IMR-90 (cell line): ENCODE measurements around the gene COL4A1. TPM values are rescaled to one million over a fixed set of nuclear protein-coding genes. Genes with fewer than 3 reads are reported as not detected.

ENCODE experiments used
- ATAC-seq: fragments of 200-7000 bp; cut with Tn5 transposase; 2 replicates; pipeline ENCODE4 v1.9.1; 2020; ENCODE audit warnings: low read depth, mild to moderate bottlenecking, moderate library complexity
- BruUV-seq: library from RNA; stranded (reverse); fragments of 400-500 nt; replicated peaks from 2 replicates; lab custom pipeline; 2021; lab: Mats Ljungman, UMichigan
- CTCF ChIA-PET: fragments of 300-600 bp; formaldehyde crosslinking; extraction: SDS; loops from one replicate; lab custom pipeline; 2021; ENCODE audit warnings: antibody characterized with exemption; lab: Yijun Ruan, JAX
- POLR2A ChIA-PET: fragments of 300-600 bp; sonication (Branson Sonifier 250); formaldehyde crosslinking; loops from one replicate; lab custom pipeline; 2022; ENCODE audit warnings: antibody characterized with exemption; ENCODE audit not compliant: unreplicated experiment; lab: Charles Lee
- DNase-seq: peaks from one replicate; pipeline ENCODE4 v3.0.0; 2013
- H2AFZ ChIP-seq: replicated peaks from 2 replicates; pipeline ENCODE3; 2013; ENCODE audit warnings: low read length, mild to moderate bottlenecking; ENCODE audit not compliant: poor library complexity
- H2AK5ac ChIP-seq: 2 replicates; pipeline ENCODE4 v1.6.1; 2013; ENCODE audit warnings: low read depth, low read length, inconsistent platforms
- H2AK9ac ChIP-seq: replicated peaks from 2 replicates; pipeline ENCODE3; 2013; ENCODE audit warnings: mild to moderate bottlenecking, low read depth, low read length, moderate library complexity; ENCODE audit not compliant: poor library complexity
- H2BK120ac ChIP-seq: 2 replicates; pipeline ENCODE4 v1.6.1; 2013; ENCODE audit warnings: low read depth, low read length, inconsistent platforms
- H2BK15ac ChIP-seq: 3 replicates; pipeline ENCODE4 v1.6.1; 2013; ENCODE audit warnings: low read depth, low read length, inconsistent platforms
- H2BK20ac ChIP-seq: 2 replicates; pipeline ENCODE4 v1.6.1; 2013; ENCODE audit warnings: low read depth, mild to moderate bottlenecking, inconsistent platforms, low read length, moderate library complexity
- H2BK5ac ChIP-seq: 2 replicates; pipeline ENCODE4 v1.6.1; 2013; ENCODE audit warnings: mild to moderate bottlenecking, low read depth, low read length, inconsistent platforms; ENCODE audit not compliant: poor library complexity, severe bottlenecking
- H3K14ac ChIP-seq: replicated peaks from 2 replicates; pipeline ENCODE4 v1.6.1; 2013; ENCODE audit warnings: low read depth, low read length, inconsistent platforms
- H3K18ac ChIP-seq: 2 replicates; pipeline ENCODE4 v1.6.1; 2013; ENCODE audit warnings: low read depth, low read length, control low read depth
- H3K23ac ChIP-seq: 2 replicates; pipeline ENCODE4 v1.6.1; 2013; ENCODE audit warnings: low read depth, low read length, inconsistent platforms
- H3K27ac ChIP-seq: 2 replicates; pipeline ENCODE4 v1.5.1; 2013; ENCODE audit warnings: mild to moderate bottlenecking, control low read depth, low read length; ENCODE audit not compliant: insufficient read depth
- H3K27me3 ChIP-seq: 2 replicates; pipeline ENCODE4 v1.6.1; 2013; ENCODE audit warnings: low read length; ENCODE audit not compliant: control insufficient read depth, insufficient read depth
- H3K36me3 ChIP-seq: 2 replicates; pipeline ENCODE4 v1.6.1; 2013; ENCODE audit warnings: low read length, mixed read lengths; ENCODE audit not compliant: control insufficient read depth, insufficient read depth
- H3K4ac ChIP-seq: 2 replicates; pipeline ENCODE4 v1.6.1; 2013; ENCODE audit warnings: low read depth, low read length, inconsistent platforms
- H3K4me1 ChIP-seq: 2 replicates; pipeline ENCODE4 v1.6.1; 2013; ENCODE audit warnings: low read length, mixed read lengths; ENCODE audit not compliant: control insufficient read depth, insufficient read depth
- H3K4me2 ChIP-seq: 2 replicates; pipeline ENCODE4 v1.6.1; 2013; ENCODE audit warnings: low read depth, mild to moderate bottlenecking, control low read depth, low read length, moderate library complexity
- H3K4me3 ChIP-seq: 2 replicates; pipeline ENCODE4 v1.5.1; 2013; ENCODE audit warnings: low read depth, mild to moderate bottlenecking, control low read depth, low read length, moderate library complexity; ENCODE audit not compliant: insufficient read depth
- H3K56ac ChIP-seq: 2 replicates; pipeline ENCODE4 v1.6.1; 2013; ENCODE audit warnings: low read length, inconsistent platforms; ENCODE audit not compliant: insufficient read depth; ENCODE audit errors: extremely low read depth
- H3K79me1 ChIP-seq, 2 experiments: 2 replicates each; pipeline ENCODE4 v1.6.1; 2013; ENCODE audit warnings: low read length in 2 of 2, inconsistent platforms in 1 of 2, low read depth in 1 of 2
- H3K9ac ChIP-seq: 2 replicates; pipeline ENCODE4 v1.6.1; 2013; ENCODE audit warnings: low read depth, low read length, control low read depth
- H3K9me1 ChIP-seq: 2 replicates; pipeline ENCODE4 v1.6.1; 2013; ENCODE audit warnings: low read length, inconsistent platforms; ENCODE audit not compliant: insufficient read depth
- H3K9me3 ChIP-seq: 2 replicates; pipeline ENCODE4 v1.6.1; 2013; ENCODE audit warnings: low read length; ENCODE audit not compliant: control insufficient read depth, insufficient read depth
- H4K20me1 ChIP-seq: 2 replicates; pipeline ENCODE4 v1.6.1; 2013; ENCODE audit warnings: low read length, inconsistent platforms; ENCODE audit not compliant: insufficient read depth
- H4K5ac ChIP-seq: 2 replicates; pipeline ENCODE4 v1.6.1; 2013; ENCODE audit warnings: mild to moderate bottlenecking, low read depth, low read length, control low read depth
- H4K8ac ChIP-seq, 2 experiments: 2 replicates each; pipeline ENCODE4 v1.6.1; 2013; ENCODE audit warnings: low read depth in 2 of 2, low read length in 2 of 2, control low read depth in 1 of 2, inconsistent platforms in 1 of 2
- H4K91ac ChIP-seq: 2 replicates; pipeline ENCODE4 v1.6.1; 2013; ENCODE audit warnings: low read depth, low read length, inconsistent platforms; ENCODE audit not compliant: insufficient read depth
- BHLHE40 ChIP-seq: fragments of 150-350 bp; IDR thresholded peaks from 2 replicates; pipeline ENCODE4 v1.6.1; 2016; ENCODE audit warnings: mild to moderate bottlenecking, low read depth, low read length
- CHD1 ChIP-seq: IDR thresholded peaks from 2 replicates; pipeline ENCODE4 v1.6.1; 2012; ENCODE audit warnings: low read depth, low read length, improper control_type of control experiment
- MAZ ChIP-seq: IDR thresholded peaks from 2 replicates; pipeline ENCODE4 v1.6.1; 2012; ENCODE audit warnings: low read depth, mild to moderate bottlenecking, low read length, improper control_type of control experiment, moderate library complexity, borderline replicate concordance
- POLR2A ChIP-seq: IDR thresholded peaks from 2 replicates; pipeline ENCODE4 v1.6.1; 2012; ENCODE audit warnings: mild to moderate bottlenecking, low read depth, low read length
- WGBS, 2 experiments: methylation state at CpG; one replicate each; pipeline versions ENCODE4 v1.1.5 to v1.1.7; 2013; ENCODE audit warnings: missing lambda C conversion rate in 2 of 2; ENCODE audit not compliant: insufficient read length in 1 of 2; ENCODE audit errors: extremely low coverage in 2 of 2; 5-methylcytosine and 5-hydroxymethylcytosine counted together
- dilution Hi-C: fragments of 300-500 bp; cut with HindIII; formaldehyde crosslinking; loops from one replicate; pipeline ENCODE4 v1.14.3; 2018; ENCODE audit warnings: low sequenced_read_pairs; ENCODE audit not compliant: unreplicated experiment
- in situ Hi-C: fragments of 300-500 bp; cut with MboI; formaldehyde crosslinking; loops from 3 replicates; pipeline ENCODE4 v1.14.3; 2019; ENCODE audit warnings: low sequenced_read_pairs, inconsistent platforms, mixed read lengths
- intact Hi-C: fragments of 100-400 bp; cut with micrococcal nuclease; formaldehyde crosslinking; loops from 2 replicates; pipeline ENCODE4 v1.10.0; 2022
- polyA plus RNA-seq, 3 experiments: library from polyadenylated mRNA; depleted of rRNA; stranded (reverse); fragments of >200 nt; gene quantifications; 2 replicates each; pipeline ENCODE4 v1.2.3, GENCODE V29; 2012; ENCODE audit warnings: low replicate concordance in 1 of 3
- total RNA-seq: library from RNA; depleted of rRNA; stranded (reverse); fragments of >200 nt; gene quantifications from 2 replicates; pipeline ENCODE4 v1.2.3, GENCODE V29; 2012

Gene COL4A1
- total and polyA plus RNA-seq, 2 of the 4 experiments (the other 2 are of a cell fraction) = 230 to 337 TPM

DNA sequence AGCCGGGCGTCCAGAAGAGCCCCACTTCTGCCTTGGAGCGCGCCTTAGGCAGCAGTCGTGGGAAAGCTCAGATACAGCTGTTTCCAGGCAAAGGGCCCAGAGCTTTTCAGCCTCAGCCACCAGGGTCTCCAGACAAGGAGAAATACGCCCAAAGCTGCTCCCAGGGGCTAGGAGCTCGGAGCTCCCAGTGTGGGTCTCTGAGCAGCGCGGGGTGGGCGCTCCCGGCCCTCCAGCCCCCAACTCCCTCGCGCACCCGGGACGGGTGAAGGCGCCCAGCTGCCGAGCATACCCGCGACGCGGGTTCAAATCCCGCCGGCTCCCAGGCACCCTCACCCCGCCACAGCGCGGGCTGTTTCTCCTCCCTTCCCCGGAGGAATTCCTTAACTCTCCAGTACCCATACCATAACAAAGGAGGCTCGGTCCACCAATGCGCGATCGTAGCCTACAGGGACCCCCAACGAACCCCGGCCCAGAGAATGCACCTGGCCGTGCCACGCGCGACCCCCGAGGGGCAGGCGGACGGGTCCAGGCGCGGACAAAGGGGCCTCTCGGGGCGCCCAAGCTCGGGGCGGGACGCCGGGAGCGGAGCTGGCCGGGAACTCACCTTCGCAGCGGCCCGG, 507 bp downstream of the COL4A1 start (continued):
- no peak for TF ChIP-seq MAZ

- peak overlapping the region; percentile 21 for H4K91ac ChIP-seq
- peak overlapping the region; percentile 84 for H3K4me3 ChIP-seq
- H2BK5ac ChIP-seq = peak overlapping the region; percentile 69
- peak overlapping the region; percentile 10 for H2AK9ac ChIP-seq
- H2BK120ac ChIP-seq = peak overlapping the region; percentile 65
- BruUV-seq = no TSS peak
- DNase-seq (no peak), ATAC-seq (no peak)
- dilution Hi-C loops = no loop called here
- H3K56ac ChIP-seq = peak overlapping the region; percentile 85
- peaks cover 74% of the 10 kb centered on the region for H4K20me1 ChIP-seq
- H3K4me2 ChIP-seq = peak overlapping the region; percentile 86
- no peaks in the 10 kb centered on the region for H3K27me3 ChIP-seq
- peak overlapping the region; percentile 96 for H3K9ac ChIP-seq
- H4K8ac ChIP-seq = peak overlapping the region; percentile 60 to 69; a peak in 2 of 4 replicates
- H2BK20ac ChIP-seq = peak overlapping the region; percentile 3
- intact Hi-C loops = loop anchor here (2.0 kb wide), 2 partner anchors 35 to 57 kb away; no protein-coding TSS in a partner anchor
- no peak overlapping the region for H2AFZ ChIP-seq
- peak overlapping the region; percentile 82 for H3K4ac ChIP-seq
- H3K4me1 ChIP-seq = peaks cover 31% of the 10 kb centered on the region
- in situ Hi-C loops = no loop called here
- peak overlapping the region; percentile 96 for H3K14ac ChIP-seq
- H3K18ac ChIP-seq = peak overlapping the region; percentile 30
- H3K36me3 ChIP-seq = peaks cover 33% of the 10 kb centered on the region
- H3K23ac ChIP-seq = peak overlapping the region; percentile 93
- peaks cover 4 to 64% of the 10 kb centered on the region in 2 experiments; a peak in 2 of 4 replicates for H3K79me1 ChIP-seq
- CTCF ChIA-PET = interaction anchor here (1.7 to 2.6 kb wide), 2 partner anchors 17 to 106 kb away, joined by 4 to 6 read pairs; no protein-coding TSS in a partner anchor
- no peak overlapping the region for H4K5ac ChIP-seq
- no CpG with 5 or more reads among the region's 6 CpGs for WGBS, 2 experiments
- no peak overlapping the region for H2BK15ac ChIP-seq
- peak overlapping the region; percentile 86 for H2AK5ac ChIP-seq
- H3K9me1 ChIP-seq = peaks cover 35% of the 10 kb centered on the region
- peak overlapping the region; percentile 78 for H3K27ac ChIP-seq
- H3K9me3 ChIP-seq = no peaks in the 10 kb centered on the region
- 0 out of 2 replicates have a peak, but pooled peaks have one; percentile 4 for TF ChIP-seq POLR2A
- TF ChIP-seq BHLHE40 = no peak
- TF ChIP-seq CHD1 = 0 out of 2 replicates have a peak, but pooled peaks have one; percentile 10
- POLR2A ChIA-PET = interaction anchor here (0.6 to 1.6 kb wide), 9 partner anchors 18 to 104 kb away, joined by 3 to 9 read pairs (median 4); no protein-coding TSS in a partner anchor
Observed at GRCh38 chr13:110305949-110306339, 1.0 kb downstream of the COL4A1 start.
